Caco-2 (cell line): ENCODE measurements around the gene MGAT5B. TPM values are rescaled to one million over a fixed set of nuclear protein-coding genes. Genes with fewer than 3 reads are reported as not detected.

ENCODE experiments used
- BruUV-seq: library from RNA; stranded (reverse); fragments of 400-500 nt; replicated peaks from 2 replicates; lab custom pipeline; 2021; lab: Mats Ljungman, UMichigan
- CTCF ChIA-PET: fragments of 300-600 bp; sonication (Branson Sonifier 250); formaldehyde crosslinking; loops from one replicate; lab custom pipeline; 2022; ENCODE audit warnings: antibody characterized with exemption; lab: Charles Lee
- POLR2A ChIA-PET: fragments of 300-600 bp; sonication (Branson Sonifier 250); formaldehyde crosslinking; loops from one replicate; lab custom pipeline; 2022; ENCODE audit warnings: antibody characterized with exemption; lab: Charles Lee
- DNase-seq, 2 experiments: peaks; one replicate each; pipeline versions ENCODE4 v3.0.0 to v3.0.0-alpha.2; 2020 to 2022
- H3K27me3 ChIP-seq: replicated peaks from 2 replicates; pipeline ENCODE4 v1.6.0; 2011; ENCODE audit warnings: low read length; ENCODE audit not compliant: control insufficient read depth, insufficient read depth
- H3K36me3 ChIP-seq: 2 replicates; pipeline ENCODE4 v1.5.1; 2011; ENCODE audit warnings: low read length; ENCODE audit not compliant: control insufficient read depth, insufficient read depth
- H3K4me1 ChIP-seq: fragments of 250-450 bp; sonication (Bioruptor Pico); 2 replicates; pipeline ENCODE4 v1.5.1; 2020; ENCODE audit warnings: mild to moderate bottlenecking
- H3K4me3 ChIP-seq: 2 replicates; pipeline ENCODE4 v1.5.1; 2011; ENCODE audit warnings: low read depth, mild to moderate bottlenecking, control low read depth, low read length
- H3K9me3 ChIP-seq: fragments of 250-450 bp; sonication (Bioruptor Pico); 2 replicates; pipeline ENCODE4 v1.5.1; 2020; ENCODE audit warnings: mild to moderate bottlenecking, moderate library complexity
- H3K27ac Mint-ChIP-seq: one replicate; pipeline ENCODE4 v1.8.0; 2022; ENCODE audit warnings: mixed read lengths; ENCODE audit not compliant: unreplicated experiment
- H3K27me3 Mint-ChIP-seq: one replicate; pipeline ENCODE4 v1.8.0; 2022; ENCODE audit warnings: mixed read lengths; ENCODE audit not compliant: insufficient read depth, unreplicated experiment
- H3K36me3 Mint-ChIP-seq: one replicate; pipeline ENCODE4 v1.8.0; 2022; ENCODE audit warnings: mild to moderate bottlenecking, mixed read lengths; ENCODE audit not compliant: insufficient read depth, unreplicated experiment
- H3K4me1 Mint-ChIP-seq: one replicate; pipeline ENCODE4 v1.8.0; 2022; ENCODE audit warnings: low read depth, mixed read lengths; ENCODE audit not compliant: unreplicated experiment
- H3K4me3 Mint-ChIP-seq: one replicate; pipeline ENCODE4 v1.8.0; 2022; ENCODE audit warnings: mild to moderate bottlenecking, moderate library complexity, mixed read lengths; ENCODE audit not compliant: unreplicated experiment
- H3K9me3 Mint-ChIP-seq: one replicate; pipeline ENCODE4 v1.8.0; 2022; ENCODE audit warnings: mixed read lengths; ENCODE audit not compliant: unreplicated experiment
- CTCF ChIP-seq, 2 experiments: fragments of 200-600 bp in 1 of 2; IDR thresholded peaks; 1 replicate in 1 of 2; 2 replicates in 1 of 2; pipeline versions ENCODE4 v1.5.1 to v1.8.0; 2011 to 2022; ENCODE audit warnings: antibody characterized with exemption in 1 of 2, control low read depth in 1 of 2, inconsistent platforms in 1 of 2, low read depth in 1 of 2, low read length in 1 of 2, mild to moderate bottlenecking in 1 of 2, moderate library complexity in 1 of 2; ENCODE audit not compliant: insufficient read depth in 1 of 2, severe bottlenecking in 1 of 2, unreplicated experiment in 1 of 2
- intact Hi-C: fragments of 100-400 bp; cut with micrococcal nuclease; formaldehyde crosslinking; loops from one replicate; pipeline ENCODE4 v1.10.0; 2022; ENCODE audit not compliant: unreplicated experiment
- total RNA-seq: library from RNA; stranded (reverse); gene quantifications from 2 replicates; pipeline ENCODE4 v1.2.3, GENCODE V29; 2022

The MGAT5B gene
- total RNA-seq, 1 experiment from 2014 or later, result 9.1 TPM

DNA sequence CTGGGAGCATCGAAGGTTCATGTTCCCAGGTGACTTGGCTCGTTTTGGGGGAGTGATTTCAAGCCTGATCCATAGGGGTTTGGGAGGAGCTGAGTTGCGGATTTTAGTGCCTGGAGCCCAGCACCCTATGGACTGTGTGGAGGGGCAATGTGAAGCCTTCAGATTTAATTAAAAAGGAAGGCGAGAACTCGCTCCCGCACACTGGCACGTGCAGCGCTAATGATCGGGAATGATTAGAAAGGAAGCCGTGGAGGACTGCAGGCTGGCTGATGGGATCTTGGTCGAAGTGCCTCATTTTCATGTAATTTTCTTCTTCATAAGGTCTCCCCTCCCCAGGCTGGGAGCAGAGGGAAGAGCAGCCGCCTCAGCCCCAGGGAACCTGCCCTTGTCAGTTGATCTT is 12.8 kb downstream of the MGAT5B start:
- intact Hi-C loops, result no loop called here
- Histone ChIP-seq H3K27me3 (no peaks in the 10 kb centered on the region), H3K4me1 (no peaks in the 10 kb centered on the region), H3K36me3 (no peaks in the 10 kb centered on the region), H3K4me3 (no peak overlapping the region), H3K9me3 (no peaks in the 10 kb centered on the region)
- no peak for TF ChIP-seq CTCF (IDR thresholded peaks at IDR 0.05; ENCODE audit: insufficient read depth in 1 of 2, low read depth in 1 of 2, low read length in 1 of 2, severe bottlenecking in 1 of 2, unreplicated experiment in 1 of 2)
- Mint-ChIP-seq H3K27ac (no peak overlapping the region), H3K4me1 (peaks cover 7% of the 10 kb centered on the region), H3K4me3 (no peak overlapping the region), H3K9me3 (no peaks in the 10 kb centered on the region), H3K27me3 (no peaks in the 10 kb centered on the region), H3K36me3 (peaks cover 5% of the 10 kb centered on the region)
- ChIA-PET CTCF (no interaction called here), POLR2A (no interaction called here)
- no peak for DNase-seq
- no TSS peak for BruUV-seq

- Histone ChIP-seq H3K36me3 (no peaks in the 10 kb centered on the region), H3K4me3 (no peak overlapping the region), H3K27me3 (no peaks in the 10 kb centered on the region), H3K9me3 (no peaks in the 10 kb centered on the region), H3K4me1 (no peaks in the 10 kb centered on the region)
- no peak for TF ChIP-seq CTCF (IDR thresholded peaks at IDR 0.05; ENCODE audit: insufficient read depth in 1 of 2, low read depth in 1 of 2, low read length in 1 of 2, severe bottlenecking in 1 of 2, unreplicated experiment in 1 of 2)
- intact Hi-C loops, result no loop called here
- no peak overlapping the region for H3K27ac Mint-ChIP-seq
- ChIA-PET POLR2A (no interaction called here), CTCF (no interaction called here)
- peaks cover 5% of the 10 kb centered on the region for H3K36me3 Mint-ChIP-seq
- H3K27me3 Mint-ChIP-seq, result no peaks in the 10 kb centered on the region
- H3K9me3 Mint-ChIP-seq, result no peaks in the 10 kb centered on the region
- DNase-seq, result no peak
- no peak overlapping the region for H3K4me3 Mint-ChIP-seq
- peaks cover 7% of the 10 kb centered on the region for H3K4me1 Mint-ChIP-seq
- no TSS peak for BruUV-seq
These were observed 13.2 kb downstream of the MGAT5B start for GRCh38 chr17:76881408-76881807.

DNA sequence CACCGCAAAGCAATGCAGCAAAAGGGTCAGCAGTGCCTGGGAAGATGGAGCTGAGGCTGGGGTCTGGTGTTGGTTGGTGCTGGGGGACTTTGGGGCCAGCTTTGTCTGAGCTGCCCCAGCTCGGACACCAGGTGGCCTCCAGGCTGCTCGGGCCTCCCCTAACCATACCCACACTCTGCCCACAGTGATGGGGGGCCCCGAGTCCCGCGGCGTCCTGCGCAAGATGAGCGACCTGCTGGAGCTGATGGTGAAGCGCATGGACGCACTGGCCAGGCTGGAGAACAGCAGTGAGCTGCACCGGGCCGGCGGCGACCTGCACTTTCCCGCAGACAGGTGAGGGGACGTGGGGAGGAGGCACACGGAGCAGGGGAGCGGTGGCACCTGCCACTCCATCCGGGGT is 13.8 kb downstream of the MGAT5B start:
- Histone ChIP-seq H3K27me3 (no peaks in the 10 kb centered on the region), H3K4me3 (no peak overlapping the region), H3K36me3 (no peaks in the 10 kb centered on the region), H3K4me1 (no peaks in the 10 kb centered on the region), H3K9me3 (no peaks in the 10 kb centered on the region)
- ChIA-PET POLR2A (interaction anchor here (0.5 kb wide), 1 partner anchor 212 kb away, joined by 3 read pairs; no protein-coding TSS in a partner anchor), CTCF (interaction anchor here (0.6 kb wide), 1 partner anchor 303 kb away, joined by 3 read pairs; no protein-coding TSS in a partner anchor)
- no peak for TF ChIP-seq CTCF (IDR thresholded peaks at IDR 0.05; ENCODE audit: insufficient read depth in 1 of 2, low read depth in 1 of 2, low read length in 1 of 2, severe bottlenecking in 1 of 2, unreplicated experiment in 1 of 2)
- Mint-ChIP-seq H3K27ac (no peak overlapping the region), H3K27me3 (no peaks in the 10 kb centered on the region), H3K4me3 (no peak overlapping the region), H3K9me3 (no peaks in the 10 kb centered on the region), H3K4me1 (peaks cover 7% of the 10 kb centered on the region), H3K36me3 (peaks cover 5% of the 10 kb centered on the region)
- intact Hi-C loops, result no loop called here
- no TSS peak for BruUV-seq
- no peak for DNase-seq
